ENCODE results near the gene EZH2.

- TF ChIP-seq SP1 (IDR thresholded peaks at IDR 0.05) (no peak), FOXA1 (IDR thresholded peaks at IDR 0.05) (no peak), PKNOX1 (IDR thresholded peaks at IDR 0.05) (no peak)
These were observed 17.7 kb downstream of the EZH2 start for GRCh38 chr7:148866362-148866761.
